OCI-LY1 (cell line): ENCODE results near the gene SERINC1.

Experiments
- CTCF ChIP-seq: fragments of 200-600 bp; sonication (generic), shearing (Covaris generic); IDR thresholded peaks from 2 replicates; pipeline ENCODE4 v1.5.1; 2017; ENCODE audit warnings: mild to moderate bottlenecking, antibody characterized with exemption, low read length, moderate library complexity, mixed read lengths
- EZH2 ChIP-seq: fragments of 200-600 bp; sonication (generic), shearing (Covaris generic); IDR thresholded peaks from 2 replicates; pipeline ENCODE4 v1.8.0; 2017; ENCODE audit warnings: borderline replicate concordance, mixed run types, mild to moderate bottlenecking, antibody characterized with exemption, low read length, moderate library complexity, mixed read lengths

- TF ChIP-seq CTCF = no peak
- TF ChIP-seq EZH2 = no peak
These were observed 42.8 kb downstream of the SERINC1 start for GRCh38 chr6:122428781-122429180.
